ENCODE measurements around the gene RNPS1.
"Not testable (repeated sequence)": the region's sequence is repeated elsewhere in the genome, so short reads cannot be mapped to it uniquely, and the experiment has no call there.

RNPS1 gene

DNA sequence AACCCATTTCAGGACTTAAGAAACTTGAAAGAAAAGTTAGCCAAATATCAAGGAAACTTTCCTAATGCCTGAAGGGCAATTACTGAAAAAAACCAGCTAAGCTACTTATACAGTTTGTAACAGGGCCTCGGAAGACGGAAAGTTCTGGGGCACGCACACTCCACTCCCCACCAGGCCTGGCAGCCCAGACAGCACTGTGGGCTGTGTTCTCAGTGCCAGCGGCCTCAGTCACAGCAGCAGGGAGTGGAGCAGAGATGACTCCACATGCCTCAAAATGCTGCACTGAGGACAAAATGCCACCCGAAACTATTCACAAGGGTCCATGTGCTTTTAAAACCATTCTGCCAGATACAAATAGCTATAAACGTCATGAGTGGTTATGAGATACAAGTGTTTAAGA is 10.2 kb downstream of the RNPS1 start:
- no peak for DNase-seq (ENCODE audit: low read depth)

DNA sequence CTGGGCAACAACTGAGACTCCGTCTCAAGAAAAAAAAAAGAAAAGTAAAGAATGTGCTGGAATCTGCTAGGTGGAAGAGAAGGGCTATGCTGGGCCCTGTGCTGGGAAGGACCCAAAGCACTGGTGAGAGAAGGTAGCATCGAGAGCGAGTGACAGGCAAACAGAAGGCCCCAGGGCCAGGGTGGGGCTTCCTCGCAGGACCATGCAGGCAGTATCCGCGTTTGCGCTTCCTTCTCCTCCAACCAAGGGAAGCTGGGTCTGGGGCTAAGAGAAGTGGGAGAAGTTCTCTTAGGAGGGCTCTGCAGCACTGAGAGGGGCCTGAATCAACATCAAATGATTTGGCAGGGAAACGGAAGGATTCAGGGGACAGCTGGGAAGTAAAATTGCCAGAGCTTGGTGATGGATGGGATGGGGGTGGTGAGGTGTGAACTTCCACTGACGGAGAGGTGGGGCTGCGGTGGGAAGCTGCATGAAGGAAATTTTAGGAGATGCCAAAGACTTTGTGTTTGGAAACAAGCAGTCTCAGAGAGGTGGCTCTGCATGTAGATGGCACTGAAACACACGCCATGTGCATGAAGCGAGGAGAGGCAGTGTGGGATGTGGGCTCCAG is 11.3 kb downstream of the RNPS1 start:
- no peak for DNase-seq (ENCODE audit: low read depth)

DNA sequence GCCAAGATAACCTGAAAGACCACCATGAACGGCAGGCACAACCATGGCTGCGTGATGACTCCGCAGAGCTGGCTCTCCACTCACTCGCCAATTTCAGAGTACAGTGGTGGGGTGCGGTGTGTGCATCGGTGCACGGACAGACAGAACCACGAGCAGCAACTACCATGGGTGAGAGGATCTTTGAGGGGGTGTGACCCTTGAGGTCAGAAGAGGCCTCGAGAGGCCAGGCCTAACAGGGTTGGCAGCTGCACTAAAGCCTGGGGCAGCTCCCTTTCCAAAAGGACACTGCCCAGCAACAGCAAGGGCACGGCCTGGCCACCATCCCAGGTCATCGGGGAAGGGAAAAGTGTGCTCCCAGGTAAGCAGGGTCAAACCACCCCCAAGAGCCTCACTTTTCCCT is 14.6 kb downstream of the RNPS1 start:
- no peak for DNase-seq (ENCODE audit: low read depth)

DNA sequence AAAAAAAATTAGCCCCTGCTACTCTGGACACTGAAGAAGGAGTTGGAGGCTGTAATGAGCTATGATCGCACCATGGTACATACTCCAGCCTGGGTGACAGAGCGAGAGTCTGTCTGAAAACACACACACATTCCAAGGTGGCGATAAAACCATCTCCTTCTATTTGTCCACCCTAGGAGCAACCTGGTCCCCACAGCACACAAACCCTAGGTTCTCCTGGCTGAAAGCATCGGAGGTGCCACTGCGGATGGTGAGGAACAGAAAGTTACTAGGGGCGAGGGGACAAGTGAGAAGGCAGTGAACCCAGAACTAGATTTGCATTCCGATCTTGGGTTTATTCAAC is 15.1 kb downstream of the RNPS1 start:
- no peak for DNase-seq (ENCODE audit: low read depth)

DNA sequence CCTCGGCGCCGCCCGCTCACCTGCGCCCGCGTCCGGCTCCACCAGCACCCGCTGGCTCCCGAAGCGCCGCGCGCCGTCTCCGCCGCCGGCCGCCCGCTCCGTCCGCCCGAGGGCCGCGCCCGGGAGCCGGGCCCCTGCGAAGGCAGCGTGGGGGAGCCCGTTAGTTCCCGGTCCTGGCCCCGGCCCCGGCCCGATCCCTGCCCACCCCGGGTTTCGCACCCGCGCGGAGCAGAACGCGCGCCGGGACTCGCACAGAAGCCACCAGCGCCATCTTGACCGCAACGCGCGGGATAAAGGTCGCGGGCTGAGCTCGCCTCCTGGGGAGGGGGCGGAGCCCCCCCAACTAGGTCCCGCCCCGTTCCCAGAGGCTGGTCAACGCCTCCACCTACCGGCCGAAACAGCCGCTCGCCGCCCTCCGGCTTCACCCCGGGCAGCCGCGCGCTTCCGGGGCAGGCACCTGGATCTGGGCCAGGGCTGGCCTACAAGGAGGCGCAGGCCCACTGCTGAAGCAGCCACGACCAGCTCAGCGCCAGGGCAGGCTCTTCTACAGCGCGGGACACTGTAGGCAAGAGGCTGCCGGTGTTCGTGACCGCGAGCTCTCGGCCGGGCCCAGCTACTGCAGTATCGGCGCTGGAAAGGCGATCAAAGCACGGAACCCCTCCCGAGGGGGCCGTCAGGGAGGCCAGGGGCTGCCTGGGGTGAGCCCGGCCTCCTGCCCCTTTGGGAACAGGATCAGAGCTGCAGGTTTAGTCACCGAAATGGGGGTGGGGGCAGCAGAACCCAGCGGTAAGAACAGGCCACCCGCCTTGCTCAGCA is 16.4 kb downstream of the RNPS1 start, which contains the start of gene ECI1:
TSS of gene ECI1 (minus strand) at position 292 of the 816 bp plus-strand sequence. CDS start at position 271, 21 bp downstream.
- peak; percentile 60 for DNase-seq (ENCODE audit: low read depth)

DNA sequence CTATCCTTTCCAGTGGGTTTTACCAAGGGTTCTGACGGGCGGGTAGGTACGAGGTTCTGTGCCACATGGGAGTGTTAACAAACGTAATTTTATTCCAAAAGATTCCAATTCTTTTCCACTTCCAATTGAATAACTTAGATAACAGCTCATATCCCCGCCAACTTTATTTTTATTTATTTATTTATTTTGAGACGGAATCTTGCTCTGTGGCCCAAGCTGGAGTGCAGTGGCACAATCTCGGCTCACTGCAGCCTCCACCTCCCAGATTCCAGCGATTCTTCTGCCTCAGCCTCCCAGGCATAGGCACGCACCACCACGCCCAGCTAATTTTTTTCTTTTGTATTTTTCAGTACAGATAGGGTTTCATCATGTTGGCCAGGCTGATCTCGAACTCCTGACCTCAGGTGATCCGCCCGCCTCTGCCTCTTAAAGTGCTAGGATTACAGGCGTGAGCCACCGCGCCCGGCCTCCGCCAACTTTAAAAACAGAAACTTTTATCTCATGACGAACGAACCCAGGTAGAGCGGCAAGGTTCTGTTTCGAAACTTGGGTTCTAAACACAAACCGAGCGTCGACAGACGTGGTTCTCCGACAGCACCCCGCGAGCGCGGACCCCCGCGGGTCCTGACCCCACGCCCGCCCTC is 17.2 kb downstream of the RNPS1 start:
- DNase-seq (ENCODE audit: low read depth) = no peak

DNA sequence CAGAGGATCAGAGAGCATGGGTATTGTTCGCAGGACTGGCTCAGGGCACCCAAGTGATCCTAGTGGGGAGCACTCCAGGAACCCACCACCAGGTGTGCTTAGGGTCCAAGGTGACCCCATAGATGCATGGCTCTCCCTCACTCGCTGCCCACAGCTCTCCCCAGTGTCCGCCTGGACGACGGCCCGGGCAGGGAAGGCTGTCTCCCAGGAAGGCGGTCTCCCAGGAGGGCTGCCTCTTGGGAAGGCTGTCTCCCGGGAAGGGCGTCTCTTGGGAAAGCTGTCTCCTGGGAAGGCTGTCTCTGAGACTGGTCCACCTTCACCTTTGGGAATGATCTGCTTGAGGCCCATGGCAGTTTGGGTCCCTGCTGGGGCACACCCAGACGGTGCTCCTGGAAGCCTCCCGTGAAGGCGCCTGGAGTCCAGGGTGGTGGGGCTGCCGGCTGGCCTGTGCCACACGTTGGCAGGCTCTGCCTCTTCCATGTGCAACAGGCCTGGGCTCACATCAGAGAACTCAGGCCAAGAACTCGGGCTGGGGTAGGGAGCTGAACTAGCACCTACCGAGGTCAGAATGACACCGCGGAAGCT is 21.5 kb downstream of the RNPS1 start:
- no peak for DNase-seq (ENCODE audit: low read depth)

DNA sequence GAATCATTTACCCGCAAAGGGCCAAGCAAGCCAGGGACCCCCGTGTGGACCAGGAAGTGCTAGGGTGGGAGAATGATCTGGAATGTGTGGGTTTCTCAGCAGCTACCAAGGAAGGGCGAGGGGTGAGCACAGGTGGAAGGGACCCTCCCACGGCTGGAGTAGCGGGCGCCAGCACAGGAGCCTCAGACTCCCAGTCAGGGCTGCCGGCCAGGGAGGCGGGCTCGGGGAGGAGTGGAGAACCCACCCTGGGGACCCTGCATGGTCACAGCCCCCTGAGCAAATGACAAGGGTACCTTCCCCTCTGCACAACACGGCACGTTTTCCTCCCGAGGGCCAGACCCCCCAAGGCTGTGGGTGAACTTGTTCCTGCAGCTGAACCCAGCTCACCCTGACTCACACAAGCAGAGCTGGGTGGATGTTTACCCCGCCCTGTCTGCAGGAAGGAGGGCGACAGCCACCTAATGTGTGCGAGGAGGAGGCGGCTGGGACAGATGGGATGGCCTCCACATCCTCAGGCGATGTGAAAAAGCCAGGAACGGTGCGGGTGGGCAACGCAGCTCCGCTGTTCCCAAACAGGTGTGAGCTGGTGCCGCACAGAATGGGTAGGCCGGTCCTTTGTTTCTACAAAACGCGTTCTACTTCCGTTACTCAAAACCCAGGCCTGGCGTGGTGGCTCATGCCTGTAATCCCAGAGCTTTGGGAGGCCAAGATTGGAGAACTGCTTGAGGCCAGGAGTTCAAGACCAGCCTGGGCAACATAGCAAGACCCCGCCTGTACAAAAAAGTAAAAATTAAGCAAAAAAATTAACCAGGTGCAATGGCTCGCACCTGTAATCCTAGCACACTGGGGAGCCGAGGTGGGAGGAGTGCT is 22.8 kb downstream of the RNPS1 start:
- no peak for DNase-seq (ENCODE audit: low read depth)

DNA sequence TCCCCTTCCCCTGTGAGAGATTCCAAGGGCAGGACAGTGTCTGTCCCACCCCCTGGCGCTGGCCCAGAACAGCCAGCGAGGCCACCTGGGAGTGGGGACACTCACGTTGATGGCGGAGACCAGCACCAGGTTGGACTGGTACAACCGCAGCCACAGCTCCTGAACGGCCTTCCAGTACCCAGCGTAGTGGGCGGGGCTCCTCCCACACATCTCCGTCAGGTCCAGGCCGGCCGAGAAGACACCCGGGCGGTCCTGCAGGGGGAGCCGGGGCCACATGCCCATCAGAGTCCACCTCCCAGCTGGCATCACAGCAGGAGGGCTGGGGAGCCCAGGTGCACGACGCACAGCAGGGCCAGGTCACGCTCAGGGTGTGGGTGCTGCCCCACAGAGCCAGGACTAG is 23.6 kb downstream of the RNPS1 start:
- DNase-seq (ENCODE audit: low read depth) = no peak

DNA sequence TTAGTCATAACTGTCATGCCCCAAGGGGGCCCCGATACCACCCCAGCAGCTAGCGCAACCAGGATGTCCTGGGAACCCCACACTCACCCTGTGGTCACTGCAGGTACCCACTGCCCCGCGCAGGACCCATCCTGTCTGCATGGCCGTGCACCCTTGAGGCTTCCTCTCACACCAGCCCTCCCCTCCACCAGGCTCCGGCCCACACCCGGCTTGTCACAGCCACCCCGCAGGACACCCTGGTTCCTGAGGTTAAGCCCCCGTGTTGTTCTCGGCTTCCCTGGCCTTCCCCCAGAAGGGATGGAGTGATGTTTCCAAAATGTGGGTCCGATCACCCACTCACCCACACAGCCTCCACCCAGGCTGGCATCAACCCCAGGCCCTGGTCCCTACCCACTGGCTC is 24.1 kb downstream of the RNPS1 start:
- no peak for DNase-seq (ENCODE audit: low read depth)

DNA sequence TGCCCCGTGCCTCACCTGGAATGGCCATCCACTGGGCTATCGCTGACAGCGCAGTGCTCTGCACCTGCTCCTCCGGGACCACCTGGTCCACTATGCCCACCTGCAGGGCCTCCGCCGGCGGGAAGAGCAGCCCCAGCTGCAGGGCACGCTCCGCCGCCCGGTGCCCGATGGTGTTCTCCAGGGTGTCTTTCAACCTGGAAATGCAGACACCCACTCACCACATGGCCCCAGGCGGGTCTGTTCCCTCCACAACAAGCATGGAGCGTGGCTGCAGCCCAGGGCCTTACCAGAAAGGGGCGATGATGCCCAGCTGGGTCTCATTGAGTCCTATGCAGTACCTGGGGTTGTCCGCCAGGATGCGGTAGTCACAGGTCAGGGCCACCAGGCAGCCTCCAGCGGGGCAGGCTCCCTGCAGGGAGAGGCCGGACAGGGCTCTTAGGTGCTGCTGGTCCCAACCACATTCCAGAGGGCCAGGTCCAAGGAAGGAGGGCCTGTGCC is 24.8 kb downstream of the RNPS1 start:
- no peak for DNase-seq (ENCODE audit: low read depth)

DNA sequence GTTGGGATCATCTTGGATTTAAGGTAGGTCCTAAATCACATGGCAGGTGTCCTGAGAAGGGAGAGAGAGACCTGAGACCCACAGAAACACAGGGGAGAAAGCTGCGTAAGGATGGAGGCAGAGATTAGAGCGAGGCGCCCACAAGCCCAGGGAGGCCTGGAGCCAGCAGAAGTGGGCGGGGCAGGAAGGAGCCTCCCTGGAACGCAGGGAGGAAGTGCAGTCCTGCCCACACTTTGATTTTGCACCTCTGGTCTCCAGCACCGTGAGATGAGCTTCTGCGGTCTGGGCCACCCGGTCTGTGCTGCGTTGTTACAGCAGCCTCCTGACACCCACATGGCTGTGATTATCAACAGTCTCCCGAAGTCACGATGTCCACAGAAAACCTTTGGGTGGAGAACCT is 25.3 kb downstream of the RNPS1 start:
- no peak for DNase-seq (ENCODE audit: low read depth)

DNA sequence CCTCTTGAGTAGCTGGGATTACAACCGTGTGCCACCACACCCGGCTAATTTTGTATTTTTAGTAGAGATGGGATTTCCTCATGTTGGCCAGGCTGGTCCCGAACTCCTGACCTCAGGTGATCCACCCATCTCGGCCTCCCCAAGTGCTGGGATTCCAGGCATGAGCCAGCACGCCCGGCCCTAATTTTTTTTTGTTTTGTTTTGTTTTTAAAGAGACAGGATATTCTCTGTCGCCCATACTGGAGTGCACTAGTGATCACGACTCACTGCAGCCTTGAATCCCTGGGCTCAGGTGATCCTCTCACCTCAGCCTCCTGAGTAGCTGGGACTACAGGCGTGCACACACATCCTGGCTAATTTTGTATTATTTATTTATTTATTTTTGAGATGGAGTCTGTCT is 27.6 kb downstream of the RNPS1 start:
- not testable (repeated sequence) for DNase-seq (ENCODE audit: low read depth)

DNA sequence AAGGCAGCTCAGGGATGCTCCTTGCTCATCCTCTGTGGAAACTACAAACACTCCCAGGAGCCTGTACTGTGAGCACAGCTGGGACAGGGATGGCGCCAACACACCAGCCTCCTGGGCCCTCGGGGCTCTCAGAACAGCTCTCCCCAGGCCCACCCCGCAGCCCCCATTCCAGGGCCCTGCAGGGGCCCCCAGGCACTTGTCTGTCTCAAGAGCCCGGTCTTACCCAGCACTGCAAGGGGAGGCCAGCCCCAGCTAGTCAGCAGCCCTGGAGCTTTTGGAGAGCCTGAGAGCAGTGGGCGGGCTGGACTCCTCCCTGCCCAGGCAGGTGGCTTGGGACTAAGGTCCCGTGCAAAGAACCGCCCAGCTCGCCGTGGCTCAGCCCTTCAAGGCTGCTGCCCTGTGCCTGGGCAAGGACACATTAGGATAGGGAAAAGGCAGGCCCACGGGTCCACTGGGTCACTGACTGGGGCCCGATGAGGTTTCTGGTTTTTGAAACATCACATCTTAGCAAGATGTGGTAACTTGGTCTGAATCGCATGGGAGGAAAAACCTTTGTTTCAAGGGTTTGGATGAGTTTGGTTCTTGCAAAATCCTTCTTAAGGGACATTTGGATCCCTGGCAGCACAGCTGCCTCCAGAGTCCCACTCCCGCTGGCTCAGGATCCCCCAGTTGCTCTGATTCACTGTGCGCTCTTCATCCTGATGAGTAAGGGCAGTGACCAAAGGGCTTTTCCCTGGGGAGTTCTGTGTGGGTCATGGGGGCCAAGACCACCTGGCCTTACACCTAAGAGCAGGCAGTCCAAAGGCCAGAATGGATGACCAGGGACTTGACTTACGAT is 28.9 kb downstream of the RNPS1 start:
- DNase-seq (ENCODE audit: low read depth) = no peak

DNA sequence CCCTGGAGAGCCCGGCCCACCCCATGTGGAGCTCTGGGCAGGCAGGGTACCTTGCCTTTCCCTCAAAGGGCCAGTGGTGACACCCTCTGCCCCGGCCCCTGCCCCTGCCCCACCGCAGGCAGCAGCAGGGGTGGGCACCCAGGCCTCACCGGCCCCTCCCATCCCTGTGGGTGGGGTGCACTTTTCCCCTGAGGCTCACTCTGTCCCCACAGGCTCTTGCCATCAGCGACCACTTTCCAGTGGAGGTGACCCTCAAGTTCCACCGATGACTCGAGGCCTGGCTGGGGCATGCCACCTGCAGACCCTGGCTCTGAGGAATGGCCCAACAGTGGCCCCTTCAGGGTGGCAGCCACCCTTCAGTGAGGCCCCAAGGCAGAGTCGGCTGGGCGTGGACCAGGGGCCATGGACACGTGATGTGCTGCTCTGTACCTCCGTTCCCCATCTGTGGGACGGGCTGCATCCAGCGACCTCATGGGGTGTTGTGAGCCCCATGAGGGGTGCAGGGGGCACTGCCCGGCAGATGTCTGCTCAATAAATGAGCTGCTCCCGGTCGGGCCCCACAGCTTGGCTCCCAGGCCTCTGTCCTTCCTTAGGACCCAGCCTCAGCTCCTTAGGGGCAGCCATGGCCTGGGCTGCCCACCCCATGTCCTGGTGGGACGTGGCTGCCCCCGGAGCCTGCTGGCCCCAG is 29.6 kb downstream of the RNPS1 start:
- no peak for DNase-seq (ENCODE audit: low read depth)

DNA sequence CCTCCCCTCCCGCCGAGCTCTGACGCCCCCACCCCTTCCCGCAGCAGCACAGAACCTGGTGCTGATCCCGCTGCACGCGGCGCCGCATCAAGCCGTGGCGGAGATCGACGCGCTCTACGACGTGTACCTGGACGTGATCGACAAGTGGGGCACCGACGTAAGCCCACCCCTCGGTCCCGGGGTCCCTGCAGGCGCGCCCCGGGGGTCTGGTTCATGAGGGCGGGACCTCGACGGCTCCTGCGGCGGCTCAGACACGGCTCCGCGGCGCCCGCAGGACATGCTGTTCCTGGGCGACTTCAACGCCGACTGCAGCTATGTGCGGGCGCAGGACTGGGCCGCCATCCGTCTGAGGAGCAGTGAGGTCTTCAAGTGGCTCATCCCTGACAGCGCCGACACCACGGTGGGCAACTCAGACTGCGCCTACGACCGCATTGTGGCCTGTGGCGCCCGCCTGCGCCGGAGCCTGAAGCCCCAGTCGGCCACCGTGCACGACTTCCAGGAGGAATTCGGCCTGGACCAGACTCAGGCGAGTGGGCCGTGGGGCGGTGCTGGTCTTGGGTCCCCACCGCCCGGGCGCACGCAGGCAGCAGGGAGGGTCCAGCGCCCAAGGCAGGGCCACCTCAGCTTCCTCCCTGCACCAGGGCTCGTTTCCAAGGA is 30.3 kb downstream of the RNPS1 start:
- DNase-seq (ENCODE audit: low read depth) = no peak

DNA sequence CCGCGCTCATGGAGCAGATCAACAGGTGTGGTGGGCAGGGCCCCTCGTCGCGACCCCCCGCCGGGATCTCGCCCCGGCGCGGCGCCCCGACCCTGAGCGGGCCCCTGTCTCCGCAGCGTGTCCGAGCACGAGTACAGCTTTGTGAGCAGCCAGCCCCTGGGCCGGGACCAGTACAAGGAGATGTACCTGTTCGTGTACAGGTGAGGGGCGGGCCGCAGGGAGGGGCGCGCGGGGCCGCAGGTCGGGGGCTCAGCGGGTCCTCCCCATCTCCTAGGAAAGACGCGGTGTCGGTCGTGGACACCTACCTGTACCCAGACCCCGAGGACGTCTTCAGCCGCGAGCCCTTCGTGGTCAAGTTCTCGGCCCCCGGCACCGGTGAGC is 30.8 kb downstream of the RNPS1 start:
- DNase-seq (ENCODE audit: low read depth) = no peak

DNA sequence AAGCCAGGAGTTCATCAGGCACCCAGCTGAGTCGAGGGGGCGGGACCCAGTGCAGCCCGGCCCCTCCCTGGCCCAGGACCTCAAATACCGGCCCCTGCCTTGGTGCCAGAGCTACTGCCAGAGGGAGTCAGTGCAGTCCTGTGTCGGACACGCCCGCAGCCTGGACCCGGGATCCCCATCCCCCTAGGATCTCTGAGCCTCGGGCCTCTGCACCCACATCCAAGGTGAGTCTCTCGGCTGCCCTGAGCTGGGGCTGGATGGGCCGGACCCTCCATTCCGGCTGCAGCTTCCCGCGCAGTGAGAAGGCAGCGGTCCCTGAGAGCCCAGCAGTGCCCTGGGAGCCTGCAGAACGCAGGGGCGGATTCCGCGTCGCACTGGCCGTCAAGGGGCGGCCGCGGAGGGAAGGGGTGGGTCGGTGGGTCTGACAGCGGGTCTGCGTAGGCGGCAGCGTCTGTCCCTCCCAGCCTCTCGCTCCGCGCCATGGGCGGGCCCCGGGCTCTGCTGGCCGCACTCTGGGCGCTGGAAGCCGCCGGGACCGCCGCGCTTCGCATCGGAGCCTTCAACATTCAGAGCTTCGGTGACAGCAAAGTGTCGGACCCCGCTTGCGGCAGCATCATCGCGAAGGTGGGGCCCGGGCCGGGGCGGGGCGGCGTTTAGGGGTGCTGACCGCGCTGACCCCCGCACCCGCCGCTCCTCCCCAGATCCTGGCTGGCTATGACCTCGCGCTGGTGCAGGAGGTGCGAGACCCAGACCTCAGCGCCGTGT is 31.4 kb downstream of the RNPS1 start, which contains the start of gene DNASE1L2:
TSS of gene DNASE1L2 (plus strand) at position 108 of the 765 bp plus-strand sequence. CDS start at position 481, 373 bp downstream.
- no peak for DNase-seq (ENCODE audit: low read depth)

All from GM04503 (cell line).